Body of pancreas (tissue), 4 donors: ENCODE measurements around the gene ZKSCAN5. TPM values are rescaled to one million over a fixed set of nuclear protein-coding genes. Genes with fewer than 3 reads are reported as not detected.

ENCODE experiments used
- ATAC-seq: fragments of 150-250 bp; one replicate; pipeline ENCODE4 v1.9.1; 2016
- DNase-seq, 4 donors: peaks; one replicate each; pipeline ENCODE4 v3.0.0-alpha.2; 2019
- H3K27ac ChIP-seq, 4 donors: fragments of 200-600 bp; sonication (generic); 1 replicate in 3 of 4; 2 replicates in 1 of 4; pipeline versions ENCODE4 v1.5.1 to v1.6.1; 2016 to 2019; ENCODE audit warnings: mild to moderate bottlenecking in 1 of 4, mixed read lengths in 1 of 4, moderate library complexity in 1 of 4
- H3K27me3 ChIP-seq, 2 donors: fragments of 200-600 bp; sonication (generic); one replicate each; pipeline ENCODE4 v1.6.0; 2016; ENCODE audit warnings: mild to moderate bottlenecking in 1 of 2
- H3K36me3 ChIP-seq, 2 donors: fragments of 200-600 bp; sonication (generic); replicated peaks in 1 of 2; 2 replicates each; pipeline ENCODE4 v1.5.1; 2016; ENCODE audit warnings: low read depth in 2 of 2; ENCODE audit not compliant: insufficient read depth in 1 of 2
- H3K4me1 ChIP-seq: fragments of 200-600 bp; sonication (generic); one replicate; pipeline ENCODE4 v1.6.0; 2016
- H3K4me3 ChIP-seq, 2 donors: fragments of 200-600 bp; sonication (generic); 1 replicate in 1 of 2; 2 replicates in 1 of 2; pipeline ENCODE4 v1.5.1; 2016 to 2019
- H3K9me3 ChIP-seq, 3 donors: fragments of 200-600 bp; sonication (generic); 1 replicate in 2 of 3; 2 replicates in 1 of 3; pipeline ENCODE4 v1.5.1; 2016
- CTCF ChIP-seq, 7 experiments: fragments of 450-650 bp in 4 of 7; fragments of 200-600 bp in 3 of 7; sonication (generic) in 3 of 7; IDR thresholded peaks; one replicate each; pipeline ENCODE4 v1.5.1; 2016 to 2019; ENCODE audit warnings: antibody characterized with exemption in 7 of 7
- POLR2A ChIP-seq, 3 donors: fragments of 450-650 bp; IDR thresholded peaks; one replicate each; pipeline ENCODE4 v1.6.1; 2016; ENCODE audit warnings: antibody characterized with exemption in 3 of 3, mild to moderate bottlenecking in 2 of 3
- WGBS, 2 donors: methylation state at CpG; one replicate each; pipeline ENCODE4 v1.1.5; 2017; 5-methylcytosine and 5-hydroxymethylcytosine counted together
- intact Hi-C: fragments of 100-400 bp; cut with DNase I; formaldehyde crosslinking; loops from one replicate; pipeline ENCODE4 v1.15.1; 2023
- total RNA-seq, 2 donors: library from RNA; depleted of rRNA; stranded (reverse); fragments of >200 nt; gene quantifications; one replicate each; pipeline ENCODE4 v1.1.0, GENCODE V29; 2016

The ZKSCAN5 gene
- total RNA-seq, 2 donors from 2014 or later, result 3.3 to 4.7 TPM

- TF ChIP-seq CTCF (IDR thresholded peaks at IDR 0.05), result no peak
- no peak for TF ChIP-seq POLR2A (IDR thresholded peaks at IDR 0.05)
- no peak overlapping the region for H3K4me3 ChIP-seq
- H3K27me3 ChIP-seq, result no peaks in the 10 kb centered on the region
- 97 to 100% methylated on average over 1 of the region's 1 CpG for WGBS, 2 donors
- DNase-seq (no peak), ATAC-seq (no peak)
- H3K36me3 ChIP-seq, result peaks cover 0 to 11% of the 10 kb centered on the region in 2 donors
- intact Hi-C loops, result no loop called here
- no peak overlapping the region for H3K27ac ChIP-seq
- no peaks in the 10 kb centered on the region for H3K4me1 ChIP-seq
- no peaks in the 10 kb centered on the region for H3K9me3 ChIP-seq
These were observed 9.6 kb downstream of the ZKSCAN5 start for GRCh38 chr7:99514050-99514449.

GRCh38 chr7:99521399-99521798 lies 16.9 kb downstream of the ZKSCAN5 start:
- 87 to 94% methylated on average over 3 of the region's 3 CpGs for WGBS, 2 donors
- no peaks in the 10 kb centered on the region for H3K9me3 ChIP-seq
- DNase-seq, result no peak
- peaks cover 0 to 7% of the 10 kb centered on the region in 2 donors for H3K36me3 ChIP-seq
- TF ChIP-seq CTCF (IDR thresholded peaks at IDR 0.05), result no peak
- no peak for TF ChIP-seq POLR2A (IDR thresholded peaks at IDR 0.05)
- H3K27ac ChIP-seq, result no peak overlapping the region
- ATAC-seq, result no peak
- H3K4me1 ChIP-seq, result no peaks in the 10 kb centered on the region
- intact Hi-C loops, result no loop called here
- no peak overlapping the region for H3K4me3 ChIP-seq
- H3K27me3 ChIP-seq, result no peaks in the 10 kb centered on the region

- peaks cover 0 to 6% of the 10 kb centered on the region in 2 donors for H3K36me3 ChIP-seq
- TF ChIP-seq CTCF (IDR thresholded peaks at IDR 0.05) (peak in 3 of 7 experiments; percentile 22 to 31 (median 23)), POLR2A (IDR thresholded peaks at IDR 0.05) (no peak)
- H3K9me3 ChIP-seq, result peaks cover 0 to 10% (median 0%) of the 10 kb centered on the region in 3 donors
- no peaks in the 10 kb centered on the region for H3K27me3 ChIP-seq
- no peak overlapping the region for H3K27ac ChIP-seq
- no peak overlapping the region for H3K4me3 ChIP-seq
- peak in 2 of 4 donors; percentile 20 to 34 for DNase-seq
- ATAC-seq, result no peak
- H3K4me1 ChIP-seq, result no peaks in the 10 kb centered on the region
- 92 to 95% methylated on average over 21 of the region's 21 CpGs for WGBS, 2 donors
- intact Hi-C loops, result no loop called here
These were observed 21.4 kb downstream of the ZKSCAN5 start for GRCh38 chr7:99525713-99526440.

DNA sequence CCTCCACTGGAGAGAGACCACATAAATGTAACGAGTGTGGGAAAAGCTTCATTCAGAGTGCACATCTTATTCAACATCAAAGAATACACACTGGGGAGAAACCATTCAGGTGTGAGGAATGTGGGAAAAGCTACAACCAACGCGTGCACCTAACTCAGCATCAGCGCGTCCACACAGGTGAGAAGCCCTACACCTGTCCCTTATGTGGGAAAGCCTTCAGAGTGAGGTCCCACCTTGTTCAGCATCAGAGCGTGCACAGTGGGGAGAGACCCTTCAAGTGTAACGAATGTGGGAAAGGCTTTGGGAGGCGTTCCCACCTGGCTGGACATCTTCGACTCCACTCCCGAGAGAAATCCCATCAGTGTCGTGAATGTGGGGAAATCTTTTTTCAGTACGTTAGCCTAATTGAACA lies 26.9 kb downstream of the ZKSCAN5 start:
- Histone ChIP-seq H3K4me1 (no peaks in the 10 kb centered on the region), H3K27me3 (no peaks in the 10 kb centered on the region), H3K4me3 (no peak overlapping the region), H3K27ac (no peak overlapping the region), H3K9me3 (peaks cover 0 to 32% (median 0%) of the 10 kb centered on the region in 3 donors), H3K36me3 (peaks cover 0 to 11% of the 10 kb centered on the region in 2 donors)
- intact Hi-C loops, result no loop called here
- WGBS, 2 donors, result 97% methylated on average over 12 of the region's 12 CpGs
- no peak for TF ChIP-seq CTCF (IDR thresholded peaks at IDR 0.05)
- TF ChIP-seq POLR2A (IDR thresholded peaks at IDR 0.05), result no peak
- DNase-seq, result no peak
- no peak for ATAC-seq

GRCh38 chr7:99535667-99536066 lies 31.2 kb downstream of the ZKSCAN5 start:
- Histone ChIP-seq H3K9me3 (peaks cover 0 to 30% (median 0%) of the 10 kb centered on the region in 3 donors), H3K4me3 (no peak overlapping the region), H3K36me3 (peaks cover 0 to 5% of the 10 kb centered on the region in 2 donors), H3K27ac (no peak overlapping the region), H3K4me1 (no peaks in the 10 kb centered on the region), H3K27me3 (no peaks in the 10 kb centered on the region)
- ATAC-seq (no peak), DNase-seq (no peak)
- intact Hi-C loops, result no loop called here
- TF ChIP-seq POLR2A (IDR thresholded peaks at IDR 0.05), result no peak
- TF ChIP-seq CTCF (IDR thresholded peaks at IDR 0.05), result no peak
- WGBS, 2 donors, result 94 to 96% methylated on average over 2 of the region's 2 CpGs
